Muscle of arm (tissue), 12 donors: ENCODE results near the gene SMIM33. TPM values are rescaled to one million over a fixed set of nuclear protein-coding genes. Genes with fewer than 3 reads are reported as not detected.
A peak's percentile ranks its signal among the peaks of the same experiment; 100 is the strongest.
"Not testable (repeated sequence)": the region's sequence is repeated elsewhere in the genome, so short reads cannot be mapped to it uniquely, and the experiment has no call there.

Experiments
- DNase-seq: peaks from one replicate; pipeline ENCODE4 v3.0.0-alpha.2; 2013
- polyA plus RNA-seq, 12 donors: library from polyadenylated mRNA; unstranded; fragments of 120-200 nt; gene quantifications; one replicate each; pipeline ENCODE4 v1.2.1, GENCODE V29; 2013; ENCODE audit not compliant: insufficient read length in 12 of 12

The SMIM33 gene
- polyA plus RNA-seq, 12 donors: not detected

- DNase-seq: peak; percentile 83
These were observed 11.5 kb downstream of the SMIM33 start, which contains the start of gene STING1 for GRCh38 chr5:139482050-139482889. TSS of gene STING1 (minus strand) at chr5:139482758. CDS start at chr5:139481704, 1,054 bp downstream.

- DNase-seq: not testable (repeated sequence)
These were observed 12.0 kb downstream of the SMIM33 start for GRCh38 chr5:139482890-139483208.

GRCh38 chr5:139486201-139486600, 15.4 kb downstream of the SMIM33 start:
- no peak for DNase-seq

- DNase-seq: no peak
These were observed 17.5 kb downstream of the SMIM33 start for GRCh38 chr5:139488260-139488659.

- no peak for DNase-seq
These were observed 21.9 kb downstream of the SMIM33 start for GRCh38 chr5:139492700-139493192.

GRCh38 chr5:139494256-139494655, 23.5 kb downstream of the SMIM33 start:
- no peak for DNase-seq

- no peak for DNase-seq
These were observed 24.0 kb downstream of the SMIM33 start for GRCh38 chr5:139494832-139495231.

- DNase-seq: no peak
These were observed 25.0 kb downstream of the SMIM33 start for GRCh38 chr5:139495638-139496435.

GRCh38 chr5:139501381-139501780, 30.6 kb downstream of the SMIM33 start:
- DNase-seq: no peak

- DNase-seq: not testable (repeated sequence)
These were observed 32.4 kb downstream of the SMIM33 start for GRCh38 chr5:139503036-139503817.

GRCh38 chr5:139503879-139504278, 33.1 kb downstream of the SMIM33 start:
- DNase-seq: not testable (repeated sequence)

GRCh38 chr5:139504722-139505121, 33.9 kb downstream of the SMIM33 start:
- DNase-seq: not testable (repeated sequence)

GRCh38 chr5:139512786-139513390, 42.1 kb downstream of the SMIM33 start:
- no peak for DNase-seq

- peak; percentile 69 for DNase-seq
These were observed 42.6 kb downstream of the SMIM33 start for GRCh38 chr5:139513434-139513833.

- DNase-seq: no peak
These were observed 43.2 kb downstream of the SMIM33 start for GRCh38 chr5:139513852-139514485.

- DNase-seq: no peak
These were observed 43.7 kb downstream of the SMIM33 start for GRCh38 chr5:139514486-139514856.

- DNase-seq: peak; percentile 97
These were observed 47.1 kb downstream of the SMIM33 start for GRCh38 chr5:139517683-139518564.
